NCI-H2107 treated with DMSO at 0.1 percent for 48 hours (cell line): ENCODE measurements around the gene ZCCHC10.
A peak's percentile ranks its signal among the peaks of the same experiment; 100 is the strongest.
"Not testable (repeated sequence)": the region's sequence is repeated elsewhere in the genome, so short reads cannot be mapped to it uniquely, and the experiment has no call there.

Source experiments
- DNase-seq: peaks from one replicate; lab custom pipeline; 2025; ENCODE audit not compliant: unreplicated experiment; lab: John Stamatoyannopoulos, UW

ZCCHC10 gene

GRCh38 chr5:132979976-132980375 lies 46.4 kb downstream of the ZCCHC10 start:
- DNase-seq: no peak

GRCh38 chr5:132979367-132979940 lies 46.9 kb downstream of the ZCCHC10 start:
- no peak for DNase-seq

GRCh38 chr5:132976852-132977251 lies 49.5 kb downstream of the ZCCHC10 start:
- DNase-seq: no peak

- DNase-seq: not testable (repeated sequence)
Measured at GRCh38 chr5:132972436-132972828, 53.9 kb downstream of the ZCCHC10 start.

GRCh38 chr5:132971483-132972435 lies 54.6 kb downstream of the ZCCHC10 start:
- no peak for DNase-seq

GRCh38 chr5:132965120-132965519 lies 61.2 kb downstream of the ZCCHC10 start:
- no peak for DNase-seq

- peak; percentile 36 for DNase-seq
Measured at GRCh38 chr5:132963171-132964104, 62.9 kb downstream of the ZCCHC10 start, which contains the start of gene AFF4. Gene AFF4 (minus strand): TSS chr5:132963634. CDS start chr5:132937189, 26,445 bp downstream.

GRCh38 chr5:132962429-132963021 lies 63.8 kb downstream of the ZCCHC10 start:
- DNase-seq: peak; percentile 41

GRCh38 chr5:132961887-132962286 lies 64.5 kb downstream of the ZCCHC10 start:
- no peak for DNase-seq

GRCh38 chr5:132961123-132961815 lies 65.1 kb downstream of the ZCCHC10 start:
- DNase-seq: not testable (repeated sequence)

GRCh38 chr5:132956166-132956799 lies 70.1 kb downstream of the ZCCHC10 start:
- not testable (repeated sequence) for DNase-seq

- DNase-seq: no peak
Measured at GRCh38 chr5:132953710-132954109, 72.6 kb downstream of the ZCCHC10 start.

GRCh38 chr5:132952829-132953228 lies 73.5 kb downstream of the ZCCHC10 start:
- no peak for DNase-seq

- DNase-seq: no peak
Measured at GRCh38 chr5:132951897-132952296, 74.5 kb downstream of the ZCCHC10 start.

- DNase-seq: no peak
Measured at GRCh38 chr5:132949136-132949535, 77.2 kb downstream of the ZCCHC10 start.

GRCh38 chr5:132947671-132948070 lies 78.7 kb downstream of the ZCCHC10 start:
- DNase-seq: no peak
